Suprapubic skin (tissue), 4 donors: ENCODE data around the gene ARID5B. TPM values are rescaled to one million over a fixed set of nuclear protein-coding genes. Genes with fewer than 3 reads are reported as not detected.

Source experiments
- DNase-seq, 2 donors: peaks; one replicate each; pipeline ENCODE4 v3.0.0-alpha.2; 2019; ENCODE audit warnings: low spot score in 2 of 2
- H3K27ac ChIP-seq: fragments of 200-600 bp; sonication (generic); one replicate; pipeline ENCODE4 v1.5.1; 2019
- H3K27me3 ChIP-seq: fragments of 200-600 bp; sonication (generic); one replicate; pipeline ENCODE4 v1.5.1; 2019
- H3K36me3 ChIP-seq: fragments of 200-600 bp; sonication (generic); one replicate; pipeline ENCODE4 v1.5.1; 2019
- H3K4me1 ChIP-seq: fragments of 200-600 bp; sonication (generic); one replicate; pipeline ENCODE4 v1.5.1; 2019
- H3K4me3 ChIP-seq: fragments of 200-600 bp; sonication (generic); one replicate; pipeline ENCODE4 v1.5.1; 2019; ENCODE audit warnings: mild to moderate bottlenecking
- H3K9me3 ChIP-seq: fragments of 200-600 bp; sonication (generic); one replicate; pipeline ENCODE4 v1.5.1; 2019
- CTCF ChIP-seq, 2 donors: fragments of 200-600 bp in 1 of 2; fragments of 450-650 bp in 1 of 2; sonication (generic) in 1 of 2; IDR thresholded peaks; one replicate each; pipeline ENCODE4 v1.5.1; 2016 to 2019; ENCODE audit warnings: antibody characterized with exemption in 2 of 2, mild to moderate bottlenecking in 1 of 2, moderate library complexity in 1 of 2
- EP300 ChIP-seq: sonication (generic); formaldehyde crosslinking; IDR thresholded peaks from one replicate; pipeline ENCODE4 v1.6.1; 2017; ENCODE audit warnings: antibody characterized with exemption
- POLR2A ChIP-seq, 2 donors: fragments of 450-650 bp; IDR thresholded peaks; one replicate each; pipeline ENCODE4 v1.6.1; 2017; ENCODE audit warnings: antibody characterized with exemption in 2 of 2, mild to moderate bottlenecking in 2 of 2, moderate library complexity in 2 of 2
- POLR2AphosphoS5 ChIP-seq, 3 donors: sonication (generic); formaldehyde crosslinking; IDR thresholded peaks; one replicate each; pipeline ENCODE4 v1.6.1; 2017; ENCODE audit warnings: antibody characterized with exemption in 3 of 3
- WGBS: methylation state at CpG from one replicate; pipeline ENCODE4 v1.1.5; 2018; 5-methylcytosine and 5-hydroxymethylcytosine counted together
- total RNA-seq, 4 donors: library from RNA; depleted of rRNA; stranded (reverse); fragments of >200 nt; gene quantifications; one replicate each; pipeline ENCODE4 v1.1.0, GENCODE V29; 2016

The ARID5B gene
- total RNA-seq, 4 donors from 2014 or later = 45.4 to 75.2 (median 71.9) TPM

GRCh38 chr10:62033125-62033524, 131.6 kb downstream of the ARID5B start:
- Histone ChIP-seq H3K36me3 (no peaks in the 10 kb centered on the region), H3K9me3 (no peaks in the 10 kb centered on the region), H3K4me3 (no peak overlapping the region), H3K27me3 (no peaks in the 10 kb centered on the region), H3K27ac (no peak overlapping the region), H3K4me1 (peaks cover 30% of the 10 kb centered on the region)
- 80% methylated on average over 3 of the region's 3 CpGs for WGBS
- no peak for DNase-seq
- no peak for TF ChIP-seq POLR2AphosphoS5 (IDR thresholded peaks at IDR 0.05)
- TF ChIP-seq CTCF (IDR thresholded peaks at IDR 0.05) = no peak
- no peak for TF ChIP-seq EP300

GRCh38 chr10:62034096-62034640, 132.7 kb downstream of the ARID5B start:
- no peaks in the 10 kb centered on the region for H3K9me3 ChIP-seq
- 76% methylated on average over 7 of the region's 7 CpGs for WGBS
- no peaks in the 10 kb centered on the region for H3K27me3 ChIP-seq
- DNase-seq = no peak
- TF ChIP-seq EP300 (no peak), POLR2A (IDR thresholded peaks at IDR 0.05) (no peak), CTCF (IDR thresholded peaks at IDR 0.05) (no peak), POLR2AphosphoS5 (IDR thresholded peaks at IDR 0.05) (no peak)
- no peak overlapping the region for H3K27ac ChIP-seq
- H3K36me3 ChIP-seq = no peaks in the 10 kb centered on the region
- no peak overlapping the region for H3K4me3 ChIP-seq
- H3K4me1 ChIP-seq = peaks cover 31% of the 10 kb centered on the region

- TF ChIP-seq POLR2AphosphoS5 (IDR thresholded peaks at IDR 0.05) = no peak
- no peak for TF ChIP-seq POLR2A (IDR thresholded peaks at IDR 0.05)
- no peak for TF ChIP-seq EP300
- TF ChIP-seq CTCF (IDR thresholded peaks at IDR 0.05) = no peak
- peaks cover 41% of the 10 kb centered on the region for H3K4me1 ChIP-seq
- no peaks in the 10 kb centered on the region for H3K36me3 ChIP-seq
- H3K27ac ChIP-seq = peak overlapping the region; percentile 21
- no peak overlapping the region for H3K4me3 ChIP-seq
- no peaks in the 10 kb centered on the region for H3K9me3 ChIP-seq
- no peaks in the 10 kb centered on the region for H3K27me3 ChIP-seq
- 91% methylated on average over 10 of the region's 11 CpGs for WGBS
- no peak for DNase-seq
Observed at GRCh38 chr10:62036186-62037081, 134.9 kb downstream of the ARID5B start.

- DNase-seq = no peak
- WGBS = 65% methylated on average over 8 of the region's 8 CpGs
Observed at GRCh38 chr10:62037166-62037831, 135.8 kb downstream of the ARID5B start.

More at GRCh38 chr10:62037166-62037831, 135.8 kb downstream of the ARID5B start:
- Histone ChIP-seq H3K4me3 (no peak overlapping the region), H3K9me3 (no peaks in the 10 kb centered on the region), H3K27ac (peak overlapping the region; percentile 21), H3K4me1 (peaks cover 45% of the 10 kb centered on the region), H3K36me3 (no peaks in the 10 kb centered on the region), H3K27me3 (no peaks in the 10 kb centered on the region)
- no peak for TF ChIP-seq EP300
- no peak for TF ChIP-seq CTCF (IDR thresholded peaks at IDR 0.05)
- no peak for TF ChIP-seq POLR2A (IDR thresholded peaks at IDR 0.05)
- no peak for TF ChIP-seq POLR2AphosphoS5 (IDR thresholded peaks at IDR 0.05)
